ENCODE data around the gene APOBEC3B. TPM values are rescaled to one million over a fixed set of nuclear protein-coding genes. Genes with fewer than 3 reads are reported as not detected.

APOBEC3B gene
- total RNA-seq, 3 donors from 2014 or later (not counting 1 experiment from before 2014, with no cell fraction given): 1.7 to 2.3 (median 2.2) TPM

DNA sequence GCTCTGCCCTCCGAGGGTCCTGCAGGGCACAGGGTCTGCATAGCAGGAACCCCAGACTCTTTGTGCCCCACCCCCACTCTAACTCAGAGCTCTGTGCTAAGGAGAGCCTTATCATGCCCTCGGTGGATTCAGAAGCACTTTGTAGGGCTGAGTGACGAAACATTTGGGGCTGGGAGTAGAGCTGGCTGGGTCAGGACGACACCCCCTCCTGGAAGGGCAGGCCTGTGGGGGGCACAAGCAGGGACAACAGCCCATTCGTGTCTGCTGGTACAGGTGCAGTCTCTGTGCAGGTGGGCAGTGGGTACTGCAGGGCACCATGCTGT is 15.8 kb upstream of the APOBEC3B start:
- H3K9me3 Mint-ChIP-seq: no peaks in the 10 kb centered on the region
- intact Hi-C loops (cut with micrococcal nuclease): no loop called here
- WGBS (ENCODE audit: insufficient coverage): 78% methylated on average over 5 of the region's 5 CpGs
- peaks cover 0 to 6% of the 10 kb centered on the region in 2 donors for H3K4me1 Mint-ChIP-seq
- H3K27ac Mint-ChIP-seq: no peak overlapping the region
- Histone ChIP-seq H3K4me3 (ENCODE audit: low read length) (no peak overlapping the region), H3K4me1 (ENCODE audit: control insufficient read depth, insufficient read depth, low read length) (peaks cover 26% of the 10 kb centered on the region), H3K27me3 (ENCODE audit: control insufficient read depth, insufficient read depth, low read length) (no peaks in the 10 kb centered on the region), H3K9me3 (ENCODE audit: control insufficient read depth, insufficient read depth, low read length) (no peaks in the 10 kb centered on the region), H3K36me3 (ENCODE audit: control insufficient read depth, insufficient read depth, low read length) (no peaks in the 10 kb centered on the region), H3K27ac (ENCODE audit: low read length) (no peak overlapping the region)
- H3K36me3 Mint-ChIP-seq: no peaks in the 10 kb centered on the region
- no peak overlapping the region for H3K4me3 Mint-ChIP-seq
- ATAC-seq (no peak), DNase-seq (no peak)
- TF ChIP-seq, protein P1, sequence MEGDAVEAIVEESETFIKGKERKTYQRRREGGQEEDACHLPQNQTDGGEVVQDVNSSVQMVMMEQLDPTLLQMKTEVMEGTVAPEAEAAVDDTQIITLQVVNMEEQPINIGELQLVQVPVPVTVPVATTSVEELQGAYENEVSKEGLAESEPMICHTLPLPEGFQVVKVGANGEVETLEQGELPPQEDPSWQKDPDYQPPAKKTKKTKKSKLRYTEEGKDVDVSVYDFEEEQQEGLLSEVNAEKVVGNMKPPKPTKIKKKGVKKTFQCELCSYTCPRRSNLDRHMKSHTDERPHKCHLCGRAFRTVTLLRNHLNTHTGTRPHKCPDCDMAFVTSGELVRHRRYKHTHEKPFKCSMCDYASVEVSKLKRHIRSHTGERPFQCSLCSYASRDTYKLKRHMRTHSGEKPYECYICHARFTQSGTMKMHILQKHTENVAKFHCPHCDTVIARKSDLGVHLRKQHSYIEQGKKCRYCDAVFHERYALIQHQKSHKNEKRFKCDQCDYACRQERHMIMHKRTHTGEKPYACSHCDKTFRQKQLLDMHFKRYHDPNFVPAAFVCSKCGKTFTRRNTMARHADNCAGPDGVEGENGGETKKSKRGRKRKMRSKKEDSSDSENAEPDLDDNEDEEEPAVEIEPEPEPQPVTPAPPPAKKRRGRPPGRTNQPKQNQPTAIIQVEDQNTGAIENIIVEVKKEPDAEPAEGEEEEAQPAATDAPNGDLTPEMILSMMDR (IDR thresholded peaks at IDR 0.05): no peak
- H3K27me3 Mint-ChIP-seq (ENCODE audit: low read depth in 2 of 2): peaks cover 0 to 4% of the 10 kb centered on the region in 2 donors

DNA sequence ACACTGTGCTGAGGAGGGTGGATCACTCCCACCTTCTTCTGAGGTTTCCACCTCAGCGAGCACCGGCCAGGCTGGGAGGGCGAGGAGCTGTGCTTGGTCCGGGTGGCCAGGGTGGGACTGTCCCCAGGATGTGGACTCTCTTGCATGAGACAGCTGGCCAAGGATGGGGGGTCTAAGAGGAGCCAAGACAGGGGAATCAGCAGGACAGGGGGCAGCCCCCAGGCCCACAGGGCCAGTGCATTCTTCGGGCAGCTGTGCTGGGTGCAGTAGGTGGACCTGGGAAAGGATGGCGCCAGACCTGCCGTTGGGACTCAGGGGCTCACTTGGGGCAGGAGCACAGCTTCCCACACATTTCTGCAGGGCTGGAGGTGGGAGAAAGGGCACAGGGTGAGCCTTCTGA is 15.2 kb upstream of the APOBEC3B start:
- no peak overlapping the region for H3K27ac Mint-ChIP-seq
- Histone ChIP-seq H3K27ac (ENCODE audit: low read length) (peak overlapping the region; percentile 34), H3K4me1 (ENCODE audit: control insufficient read depth, insufficient read depth, low read length) (peaks cover 26% of the 10 kb centered on the region), H3K27me3 (ENCODE audit: control insufficient read depth, insufficient read depth, low read length) (no peaks in the 10 kb centered on the region), H3K4me3 (ENCODE audit: low read length) (no peak overlapping the region), H3K9me3 (ENCODE audit: control insufficient read depth, insufficient read depth, low read length) (no peaks in the 10 kb centered on the region), H3K36me3 (ENCODE audit: control insufficient read depth, insufficient read depth, low read length) (no peaks in the 10 kb centered on the region)
- no peak for ATAC-seq
- no peaks in the 10 kb centered on the region for H3K36me3 Mint-ChIP-seq
- no peak overlapping the region for H3K4me3 Mint-ChIP-seq
- DNase-seq: no peak
- intact Hi-C loops (cut with micrococcal nuclease): no loop called here
- 89% methylated on average over 7 of the region's 7 CpGs for WGBS (ENCODE audit: insufficient coverage)
- peaks cover 0 to 6% of the 10 kb centered on the region in 2 donors for H3K4me1 Mint-ChIP-seq
- TF ChIP-seq, protein P1 (IDR thresholded peaks at IDR 0.05): no peak
- peaks cover 0 to 9% of the 10 kb centered on the region in 2 donors for H3K27me3 Mint-ChIP-seq (ENCODE audit: low read depth in 2 of 2)
- H3K9me3 Mint-ChIP-seq: no peaks in the 10 kb centered on the region

DNA sequence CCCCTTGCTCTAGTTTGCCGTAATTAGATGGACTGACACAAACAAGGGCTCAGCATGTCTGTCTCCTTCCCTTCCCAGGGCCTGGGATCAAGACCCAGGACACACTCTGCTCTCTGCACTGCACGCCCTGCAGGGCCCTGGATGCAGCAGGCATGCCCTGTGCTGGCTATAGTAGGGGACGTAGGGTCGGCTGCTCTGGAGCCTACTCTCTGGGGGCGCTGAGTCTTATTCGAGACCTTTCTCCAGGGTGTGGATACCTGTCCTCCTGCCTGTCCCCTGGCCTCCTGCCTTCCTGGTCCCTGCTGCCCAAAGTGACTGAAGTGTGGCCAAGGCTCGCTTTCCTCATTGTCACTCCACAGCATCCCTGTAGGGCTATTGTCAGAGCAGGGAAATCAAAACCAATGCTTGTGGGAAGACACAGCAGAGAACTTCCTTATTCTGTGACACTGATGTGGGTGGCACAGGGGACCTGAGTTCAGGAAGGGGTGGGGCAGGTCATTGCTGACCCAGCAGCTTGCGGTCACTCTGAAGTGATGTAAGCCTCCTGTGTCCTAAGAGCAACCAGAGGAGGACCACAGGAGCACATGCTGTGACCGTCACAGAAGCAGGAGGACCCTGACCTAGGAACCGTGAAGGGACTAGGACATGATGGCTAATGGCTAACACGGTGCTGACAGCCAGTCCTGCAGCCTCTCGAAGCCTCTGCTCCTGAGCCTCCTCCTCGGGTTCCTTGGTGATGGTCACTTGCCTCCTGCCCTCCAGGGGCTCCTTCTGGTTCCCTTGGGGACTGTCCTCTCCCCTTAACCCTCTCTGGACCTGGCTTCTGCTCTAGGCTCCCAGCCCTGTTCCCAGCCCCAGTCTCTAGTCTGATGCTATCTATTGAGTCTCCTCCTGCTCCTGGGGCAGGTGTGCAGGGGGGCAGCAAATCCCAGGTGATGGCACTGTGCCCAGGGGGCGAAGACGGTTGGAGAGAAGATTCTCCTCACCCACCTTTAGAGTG is 14.4 kb upstream of the APOBEC3B start:
- DNase-seq: no peak
- peaks cover 26% of the 10 kb centered on the region for H3K4me1 ChIP-seq (ENCODE audit: control insufficient read depth, insufficient read depth, low read length)

More for the DNA sequence above, 14.4 kb upstream of the APOBEC3B start:
- Histone ChIP-seq H3K36me3 (ENCODE audit: control insufficient read depth, insufficient read depth, low read length) (no peaks in the 10 kb centered on the region), H3K9me3 (ENCODE audit: control insufficient read depth, insufficient read depth, low read length) (no peaks in the 10 kb centered on the region), H3K27ac (ENCODE audit: low read length) (peak overlapping the region; percentile 34), H3K4me3 (ENCODE audit: low read length) (no peak overlapping the region), H3K27me3 (ENCODE audit: control insufficient read depth, insufficient read depth, low read length) (no peaks in the 10 kb centered on the region)
- Mint-ChIP-seq H3K9me3 (no peaks in the 10 kb centered on the region), H3K27ac (peak overlapping the region in 1 of 2 donors; percentile 48), H3K36me3 (no peaks in the 10 kb centered on the region), H3K4me3 (no peak overlapping the region), H3K27me3 (ENCODE audit: low read depth in 2 of 2) (peaks cover 0 to 10% of the 10 kb centered on the region in 2 donors), H3K4me1 (peaks cover 0 to 6% of the 10 kb centered on the region in 2 donors)
- WGBS (ENCODE audit: insufficient coverage): 66% methylated on average over 15 of the region's 15 CpGs
- TF ChIP-seq, protein P1 (IDR thresholded peaks at IDR 0.05): no peak
- peak in 2 of 3 donors; percentile 38 to 89 for ATAC-seq
- intact Hi-C loops (cut with micrococcal nuclease): no loop called here

Measured in natural killer cell (primary cell).